Mesodermal cell (in vitro differentiated cells): ENCODE results near the gene WDFY4.

Experiments
- H3K27ac ChIP-seq: 2 replicates; pipeline ENCODE4 v1.7.0; 2013; ENCODE audit warnings: mild to moderate bottlenecking, low read depth, low read length, moderate library complexity; ENCODE audit not compliant: severe bottlenecking
- H3K36me3 ChIP-seq: 2 replicates; pipeline ENCODE4 v1.7.1; 2013; ENCODE audit warnings: mild to moderate bottlenecking, low read length, moderate library complexity; ENCODE audit not compliant: control insufficient read depth, insufficient read depth
- H3K4me1 ChIP-seq: one replicate; pipeline ENCODE4 v1.7.1; 2013; ENCODE audit warnings: mild to moderate bottlenecking, low read length; ENCODE audit not compliant: insufficient read depth, control insufficient read depth, poor library complexity, severe bottlenecking
- H3K4me3 ChIP-seq: 2 replicates; pipeline ENCODE4 v1.7.0; 2013; ENCODE audit warnings: low read length, control low read depth, mild to moderate bottlenecking; ENCODE audit not compliant: insufficient read depth, poor library complexity, severe bottlenecking; ENCODE audit errors: extremely low read depth
- H3K9me3 ChIP-seq: 2 replicates; pipeline ENCODE4 v1.7.1; 2013; ENCODE audit warnings: mild to moderate bottlenecking, low read length, moderate library complexity; ENCODE audit not compliant: control insufficient read depth
- WGBS, 2 experiments: methylation state at CpG; one replicate each; pipeline ENCODE4 v1.1.5; 2013; ENCODE audit warnings: missing lambda C conversion rate in 2 of 2; ENCODE audit not compliant: insufficient coverage in 2 of 2; 5-methylcytosine and 5-hydroxymethylcytosine counted together

WDFY4 gene

DNA sequence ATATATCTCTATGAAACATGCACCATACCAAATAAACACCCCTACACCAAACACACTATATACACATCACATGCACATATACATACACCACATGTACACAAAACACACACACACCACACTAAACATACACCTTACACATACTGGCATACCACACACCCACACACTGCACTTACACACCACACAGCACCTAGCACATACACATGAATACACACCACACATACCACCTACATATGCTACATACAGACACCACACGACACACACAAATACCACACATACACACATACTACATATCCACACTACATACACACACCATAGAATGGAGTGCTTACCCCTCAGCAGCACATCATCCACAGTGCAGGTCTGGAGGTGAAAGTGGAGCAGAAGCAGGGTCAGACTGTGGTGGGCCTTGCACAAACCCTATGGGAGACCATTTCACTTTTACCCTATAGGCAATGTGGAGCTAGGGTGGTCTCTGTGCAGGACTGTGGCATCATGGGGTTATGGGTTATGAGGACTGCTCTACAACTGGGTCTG, 64.6 kb downstream of the WDFY4 start:
- H3K4me1 ChIP-seq = no peaks in the 10 kb centered on the region
- no peaks in the 10 kb centered on the region for H3K9me3 ChIP-seq
- WGBS, 2 experiments = no CpG with 5 or more reads among the region's 1 CpG
- H3K4me3 ChIP-seq = no peak overlapping the region
- no peak overlapping the region for H3K27ac ChIP-seq
- no peaks in the 10 kb centered on the region for H3K36me3 ChIP-seq

GRCh38 chr10:48750019-48750418, 65.3 kb downstream of the WDFY4 start:
- Histone ChIP-seq H3K36me3 (no peaks in the 10 kb centered on the region), H3K4me1 (no peaks in the 10 kb centered on the region), H3K9me3 (no peaks in the 10 kb centered on the region), H3K4me3 (no peak overlapping the region), H3K27ac (no peak overlapping the region)
- WGBS, 2 experiments = 50 to 100% methylated on average over 1 of the region's 1 CpG

DNA sequence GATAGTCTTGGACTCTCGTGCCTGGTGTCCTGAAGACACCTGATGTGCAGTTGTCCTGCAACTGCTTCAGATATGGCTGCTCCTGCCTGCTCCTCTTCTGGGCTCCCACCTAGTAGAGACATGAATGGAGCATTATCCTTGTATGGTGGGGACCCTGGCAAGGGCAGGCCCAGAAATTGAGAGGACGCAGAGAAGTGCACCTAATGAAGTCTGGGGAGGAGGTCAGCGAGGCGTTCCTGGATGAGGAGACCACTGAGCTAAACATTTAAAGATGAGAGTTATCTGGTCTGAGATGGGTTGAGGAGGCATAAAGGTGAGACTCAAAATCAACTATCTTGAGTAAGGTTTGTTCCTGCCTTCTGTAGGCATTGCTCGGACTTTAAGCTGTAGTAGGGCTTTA, 66.3 kb downstream of the WDFY4 start:
- no peak overlapping the region for H3K27ac ChIP-seq
- 87 to 95% methylated on average over 5 of the region's 5 CpGs for WGBS, 2 experiments
- no peaks in the 10 kb centered on the region for H3K4me1 ChIP-seq
- no peak overlapping the region for H3K4me3 ChIP-seq
- H3K36me3 ChIP-seq = no peaks in the 10 kb centered on the region
- H3K9me3 ChIP-seq = no peaks in the 10 kb centered on the region

- no peak overlapping the region for H3K4me3 ChIP-seq
- H3K4me1 ChIP-seq = no peaks in the 10 kb centered on the region
- no peaks in the 10 kb centered on the region for H3K36me3 ChIP-seq
- no peak overlapping the region for H3K27ac ChIP-seq
- 84 to 94% methylated on average over 4 to 5 of the region's 5 CpGs for WGBS, 2 experiments
- no peaks in the 10 kb centered on the region for H3K9me3 ChIP-seq
These were observed 67.1 kb downstream of the WDFY4 start for GRCh38 chr10:48751730-48752129.

- Histone ChIP-seq H3K4me1 (no peaks in the 10 kb centered on the region), H3K4me3 (no peak overlapping the region), H3K27ac (no peak overlapping the region), H3K9me3 (no peaks in the 10 kb centered on the region), H3K36me3 (no peaks in the 10 kb centered on the region)
- WGBS, 2 experiments = no CpG with 5 or more reads among the region's 3 CpGs
These were observed 73.7 kb downstream of the WDFY4 start for GRCh38 chr10:48758411-48758810.

- no peaks in the 10 kb centered on the region for H3K9me3 ChIP-seq
- H3K4me3 ChIP-seq = no peak overlapping the region
- no peaks in the 10 kb centered on the region for H3K36me3 ChIP-seq
- no peak overlapping the region for H3K27ac ChIP-seq
- no peaks in the 10 kb centered on the region for H3K4me1 ChIP-seq
- WGBS, 2 experiments = 96 to 100% methylated on average over 2 of the region's 4 CpGs
These were observed 74.6 kb downstream of the WDFY4 start for GRCh38 chr10:48759113-48759901.

DNA sequence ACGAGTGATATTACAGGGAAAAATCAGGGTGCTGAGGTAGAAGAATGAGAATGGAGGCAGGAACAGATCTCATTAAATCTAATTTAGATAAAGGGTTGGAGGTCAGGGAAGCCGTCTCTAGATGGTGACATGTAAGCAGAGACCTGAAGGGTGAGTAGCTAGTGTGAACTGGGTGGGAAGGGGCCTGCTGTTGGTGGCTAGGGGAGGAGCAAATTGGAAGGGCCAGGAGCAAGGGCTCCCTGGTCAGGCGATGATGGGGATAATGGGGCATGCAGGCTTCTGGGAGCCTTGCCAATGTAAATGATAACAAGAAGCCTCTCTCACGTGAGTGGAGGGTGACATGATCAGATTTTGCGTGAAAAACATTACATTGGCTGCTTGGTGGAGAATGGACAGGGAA, 76.3 kb downstream of the WDFY4 start:
- H3K27ac ChIP-seq = no peak overlapping the region
- no peaks in the 10 kb centered on the region for H3K4me1 ChIP-seq
- WGBS, 2 experiments = 82 to 90% methylated on average over 5 of the region's 5 CpGs
- H3K36me3 ChIP-seq = no peaks in the 10 kb centered on the region
- no peaks in the 10 kb centered on the region for H3K9me3 ChIP-seq
- no peak overlapping the region for H3K4me3 ChIP-seq

- WGBS, 2 experiments = 94 to 96% methylated on average over 4 to 6 of the region's 6 CpGs
- Histone ChIP-seq H3K9me3 (no peaks in the 10 kb centered on the region), H3K4me1 (no peaks in the 10 kb centered on the region), H3K4me3 (no peak overlapping the region), H3K36me3 (no peaks in the 10 kb centered on the region), H3K27ac (no peak overlapping the region)
These were observed 77.7 kb downstream of the WDFY4 start for GRCh38 chr10:48762064-48763042.

DNA sequence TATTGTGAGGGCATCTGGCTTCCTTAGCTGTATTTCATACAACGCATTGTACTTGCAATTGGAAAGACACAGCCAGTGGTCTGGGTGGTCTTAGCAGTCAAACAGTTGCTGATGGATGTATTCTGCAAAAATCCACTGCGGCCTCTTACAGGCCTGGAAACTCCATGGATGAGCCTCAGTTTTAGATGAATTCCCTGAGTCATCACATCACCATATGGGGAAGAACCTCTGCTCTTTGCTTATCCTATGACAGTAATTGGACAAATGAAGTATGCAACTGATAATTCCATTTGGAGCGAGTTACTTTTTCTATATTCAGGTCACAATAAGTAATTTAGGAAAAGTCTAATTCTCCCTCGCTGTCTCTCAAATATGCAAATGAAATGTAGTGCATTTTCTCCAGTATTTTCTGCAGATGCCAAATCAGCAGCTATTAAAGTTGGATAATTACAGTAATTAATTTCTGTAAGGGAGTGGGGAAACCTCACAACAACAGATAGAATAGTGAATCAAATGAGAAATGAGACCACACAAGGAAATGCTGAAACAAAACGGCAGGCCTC, 78.8 kb downstream of the WDFY4 start:
- Histone ChIP-seq H3K9me3 (no peaks in the 10 kb centered on the region), H3K4me1 (no peaks in the 10 kb centered on the region), H3K36me3 (no peaks in the 10 kb centered on the region), H3K27ac (no peak overlapping the region), H3K4me3 (no peak overlapping the region)
- 67 to 100% methylated on average over 1 of the region's 5 CpGs for WGBS, 2 experiments

GRCh38 chr10:48764486-48764885, 79.8 kb downstream of the WDFY4 start:
- Histone ChIP-seq H3K9me3 (no peaks in the 10 kb centered on the region), H3K4me1 (no peaks in the 10 kb centered on the region), H3K4me3 (no peak overlapping the region), H3K36me3 (no peaks in the 10 kb centered on the region), H3K27ac (no peak overlapping the region)
- 82 to 94% methylated on average over 3 to 4 of the region's 4 CpGs for WGBS, 2 experiments
